HL-60 (cell line): Measurements from ENCODE around the gene ZBTB42.

Source experiments
- DNase-seq, 2 experiments: peaks; one replicate each; pipeline ENCODE4 v3.0.0-alpha.2; 2010 to 2020; ENCODE audit warnings: low read depth in 1 of 2, low spot score in 1 of 2
- H3K27ac ChIP-seq: fragments of 250-450 bp; sonication (Bioruptor Pico); replicated peaks from 2 replicates; pipeline ENCODE4 v1.5.1; 2020; ENCODE audit warnings: mild to moderate bottlenecking, moderate library complexity
- H3K27me3 ChIP-seq: fragments of 250-450 bp; sonication (Bioruptor Pico); 2 replicates; pipeline ENCODE4 v1.5.1; 2021; ENCODE audit warnings: mild to moderate bottlenecking, moderate library complexity; ENCODE audit not compliant: insufficient read depth, poor library complexity, severe bottlenecking
- H3K4me3 ChIP-seq: replicated peaks from 2 replicates; pipeline ENCODE4 v1.5.1; 2011; ENCODE audit warnings: mild to moderate bottlenecking, control low read depth, low read length; ENCODE audit not compliant: insufficient read depth
- CTCF ChIP-seq: IDR thresholded peaks from one replicate; pipeline ENCODE4 v1.5.1; 2011; ENCODE audit warnings: low read length, control low read depth, inconsistent platforms; ENCODE audit not compliant: insufficient read depth
- GABPA ChIP-seq: IDR thresholded peaks from 2 replicates; pipeline ENCODE4 v1.6.1; 2012; ENCODE audit warnings: low read depth
- POLR2AphosphoS5 ChIP-seq: IDR thresholded peaks from 2 replicates; pipeline ENCODE4 v1.6.1; 2012; ENCODE audit warnings: low read depth
- REST ChIP-seq: IDR thresholded peaks from 2 replicates; pipeline ENCODE4 v1.6.1; 2012; ENCODE audit warnings: low read depth; ENCODE audit not compliant: insufficient replicate concordance
- SPI1 ChIP-seq: IDR thresholded peaks from 2 replicates; pipeline ENCODE4 v1.6.1; 2012; ENCODE audit warnings: low read depth, mild to moderate bottlenecking, borderline replicate concordance

Gene ZBTB42

DNA sequence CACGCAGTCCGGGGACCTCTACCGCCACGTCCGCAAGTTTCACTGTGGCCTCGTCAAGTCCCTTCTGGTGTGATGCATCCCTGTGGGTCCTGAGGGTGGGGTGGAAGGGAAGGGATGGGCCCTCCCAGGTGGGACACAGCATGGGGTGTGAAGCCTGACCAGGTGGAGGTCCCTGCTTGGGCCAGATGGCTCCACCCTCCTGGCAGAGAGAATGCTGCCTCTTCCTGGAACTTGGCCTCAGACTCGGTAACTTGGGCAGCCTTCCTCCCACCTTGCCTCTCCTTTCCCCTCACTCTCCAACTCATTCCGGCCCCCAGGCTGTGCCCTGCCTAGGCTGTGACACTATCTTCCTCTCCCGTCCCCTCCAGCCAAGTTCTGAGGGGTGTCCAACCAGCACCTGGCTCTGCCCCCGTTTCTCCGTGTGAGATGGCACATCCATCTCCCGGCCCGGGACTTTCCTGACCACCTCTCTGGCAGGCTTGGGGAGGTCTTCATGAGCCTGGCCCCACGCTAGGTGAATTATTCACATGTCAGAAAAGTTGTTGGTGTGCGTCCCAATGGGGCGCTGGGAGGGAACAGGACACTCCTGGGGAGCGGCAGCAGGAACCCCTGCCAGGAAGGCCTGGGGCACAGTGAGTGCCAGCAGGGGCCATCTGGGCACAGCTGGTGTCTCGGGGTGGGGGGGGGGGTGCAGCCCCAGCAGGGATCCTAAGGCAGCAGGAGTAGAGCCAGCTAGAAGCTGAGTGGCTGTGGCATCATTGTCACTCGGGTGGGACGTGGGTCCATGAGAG lies 1.7 kb downstream of the ZBTB42 start:
- H3K27me3 ChIP-seq = peaks cover 4% of the 10 kb centered on the region
- DNase-seq = no peak
- H3K4me3 ChIP-seq = no peak overlapping the region
- TF ChIP-seq CTCF = no peak
- TF ChIP-seq REST = no peak
- TF ChIP-seq POLR2AphosphoS5 = no peak
- TF ChIP-seq SPI1 = no peak
- TF ChIP-seq GABPA = no peak
- H3K27ac ChIP-seq = no peak overlapping the region

GRCh38 chr14:104803280-104803911 lies 2.5 kb downstream of the ZBTB42 start:
- TF ChIP-seq REST = no peak
- no peak for TF ChIP-seq CTCF
- TF ChIP-seq POLR2AphosphoS5 = no peak
- no peak for TF ChIP-seq GABPA
- TF ChIP-seq SPI1 = no peak
- Histone ChIP-seq H3K27ac (peak overlapping the region; percentile 68), H3K27me3 (peaks cover 4% of the 10 kb centered on the region), H3K4me3 (no peak overlapping the region)
- DNase-seq = no peak

DNA sequence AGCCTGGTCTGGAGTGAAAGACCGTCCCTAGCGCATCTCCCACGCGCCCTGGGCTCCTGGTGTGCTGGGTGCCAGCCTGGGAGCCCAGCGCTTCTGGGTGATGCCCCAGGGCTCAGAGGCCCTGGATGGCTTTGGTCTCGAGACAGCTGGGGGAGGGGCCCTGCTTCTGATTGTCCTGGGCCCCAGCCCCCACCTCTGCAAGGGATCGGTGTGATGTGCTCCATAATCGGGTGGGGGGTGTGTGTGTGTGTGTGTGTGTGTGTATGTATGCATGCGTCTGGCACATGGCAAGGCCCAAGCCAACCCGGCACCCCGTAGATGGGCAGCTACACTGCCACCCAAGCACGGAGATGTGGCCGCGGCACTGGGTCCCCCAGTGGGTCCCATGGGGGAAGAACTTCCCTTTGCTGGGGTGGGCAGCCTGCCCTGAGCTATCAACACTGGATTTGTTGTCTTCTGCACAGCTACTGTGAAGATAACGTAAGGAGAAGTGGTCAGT lies 3.1 kb downstream of the ZBTB42 start:
- TF ChIP-seq GABPA = no peak
- no peak for TF ChIP-seq CTCF
- TF ChIP-seq POLR2AphosphoS5 = no peak
- no peak for TF ChIP-seq REST
- no peak for TF ChIP-seq SPI1
- H3K4me3 ChIP-seq = no peak overlapping the region
- peak overlapping the region; percentile 68 for H3K27ac ChIP-seq
- DNase-seq = no peak
- peaks cover 4% of the 10 kb centered on the region for H3K27me3 ChIP-seq
